Gastrocnemius medialis (tissue), 4 donors: ENCODE data around the gene ACACA. TPM values are rescaled to one million over a fixed set of nuclear protein-coding genes. Genes with fewer than 3 reads are reported as not detected.

Experiments
- ATAC-seq, 2 donors: fragments of 150-250 bp; one replicate each; pipeline ENCODE4 v1.9.1; 2016
- DNase-seq, 2 donors: peaks; one replicate each; pipeline ENCODE4 v3.0.0-alpha.2; 2019
- H3K27ac ChIP-seq, 4 donors: fragments of 200-600 bp; sonication (generic); 1 replicate in 1 of 4; 2 replicates in 3 of 4; pipeline ENCODE4 v1.5.1; 2016 to 2018; ENCODE audit warnings: mild to moderate bottlenecking in 2 of 4, moderate library complexity in 1 of 4
- H3K27me3 ChIP-seq, 3 donors: fragments of 200-600 bp; sonication (generic) in 2 of 3; 1 replicate in 1 of 3; 2 replicates in 2 of 3; pipeline versions ENCODE4 v1.5.1 to v1.6.0; 2016 to 2019; ENCODE audit warnings: mild to moderate bottlenecking in 1 of 3, moderate library complexity in 1 of 3
- H3K36me3 ChIP-seq, 2 donors: fragments of 200-600 bp; sonication (generic) in 1 of 2; one replicate each; pipeline ENCODE4 v1.5.1; 2017 to 2018
- H3K4me1 ChIP-seq, 2 donors: fragments of 200-600 bp; sonication (generic) in 1 of 2; one replicate each; pipeline ENCODE4 v1.5.1; 2016 to 2017; ENCODE audit warnings: mild to moderate bottlenecking in 2 of 2
- H3K4me3 ChIP-seq, 4 donors: fragments of 200-600 bp; sonication (generic) in 3 of 4; 1 replicate in 1 of 4; 2 replicates in 3 of 4; pipeline ENCODE4 v1.5.1; 2016 to 2019; ENCODE audit warnings: mild to moderate bottlenecking in 2 of 4
- H3K9me3 ChIP-seq, 3 donors: fragments of 200-600 bp; sonication (generic) in 2 of 3; 1 replicate in 1 of 3; 2 replicates in 2 of 3; pipeline ENCODE4 v1.5.1; 2016 to 2019
- POLR2A ChIP-seq, 2 donors: fragments of 450-650 bp; IDR thresholded peaks; one replicate each; pipeline ENCODE4 v1.6.1; 2017; ENCODE audit warnings: antibody characterized with exemption in 2 of 2, mild to moderate bottlenecking in 2 of 2, moderate library complexity in 2 of 2
- in situ Hi-C, 4 donors: fragments of 200-750 bp; cut with MboI; loops; one replicate each; pipeline versions ENCODE4 v1.15.0 to v1.8.0; 2017; ENCODE audit warnings: low sequenced_read_pairs in 4 of 4
- intact Hi-C: fragments of 100-400 bp; cut with DNase I; formaldehyde crosslinking; loops from one replicate; pipeline ENCODE4 v1.15.1; 2023; ENCODE audit warnings: low total_unique reads
- total RNA-seq, 4 donors: library from RNA; depleted of rRNA; stranded (reverse); fragments of >200 nt; gene quantifications; one replicate each; pipeline versions ENCODE4 v1.1.0 to v1.2.3, GENCODE V29; 2016
- TF ChIP-seq, protein P1 (sequence below), 5 experiments: fragments of 450-650 bp in 3 of 5; fragments of 200-600 bp in 2 of 5; sonication (generic) in 2 of 5; IDR thresholded peaks in 4 of 5; conservative IDR thresholded peaks in 1 of 5; 1 replicate in 4 of 5; 2 replicates in 1 of 5; pipeline ENCODE4 v1.5.1; 2016 to 2019; ENCODE audit warnings: antibody characterized with exemption in 5 of 5, mild to moderate bottlenecking in 3 of 5, moderate library complexity in 3 of 5

The ACACA gene
- total RNA-seq, 4 donors from 2014 or later, result 13.4 to 28.9 (median 18.9) TPM

DNA sequence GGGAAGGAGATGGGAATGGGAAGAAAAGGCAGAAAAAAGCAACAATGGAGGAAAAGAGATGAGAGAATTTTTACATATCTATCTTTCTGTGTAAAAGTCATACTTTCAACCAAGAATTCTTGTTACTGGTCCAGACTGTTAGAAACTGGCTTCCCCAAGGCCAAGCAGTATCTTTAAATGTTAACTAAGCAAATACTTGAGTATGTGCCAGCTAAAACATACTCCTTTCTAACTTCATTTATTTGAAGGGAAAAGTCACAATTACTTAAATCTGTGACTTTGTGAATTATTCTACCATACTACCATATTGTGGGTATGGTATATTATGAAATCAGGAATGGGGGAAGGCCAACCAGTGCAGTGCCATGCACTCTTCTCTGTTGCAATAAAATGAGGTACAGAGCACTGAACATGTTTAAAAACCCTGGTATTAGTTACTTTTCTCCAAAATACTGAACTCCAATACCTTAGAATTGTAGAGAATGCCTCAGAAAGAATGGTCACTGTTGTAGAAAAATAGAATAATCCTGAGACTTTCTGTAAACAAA, 123.1 kb downstream of the ACACA start:
- no peak for DNase-seq
- TF ChIP-seq, protein P1, sequence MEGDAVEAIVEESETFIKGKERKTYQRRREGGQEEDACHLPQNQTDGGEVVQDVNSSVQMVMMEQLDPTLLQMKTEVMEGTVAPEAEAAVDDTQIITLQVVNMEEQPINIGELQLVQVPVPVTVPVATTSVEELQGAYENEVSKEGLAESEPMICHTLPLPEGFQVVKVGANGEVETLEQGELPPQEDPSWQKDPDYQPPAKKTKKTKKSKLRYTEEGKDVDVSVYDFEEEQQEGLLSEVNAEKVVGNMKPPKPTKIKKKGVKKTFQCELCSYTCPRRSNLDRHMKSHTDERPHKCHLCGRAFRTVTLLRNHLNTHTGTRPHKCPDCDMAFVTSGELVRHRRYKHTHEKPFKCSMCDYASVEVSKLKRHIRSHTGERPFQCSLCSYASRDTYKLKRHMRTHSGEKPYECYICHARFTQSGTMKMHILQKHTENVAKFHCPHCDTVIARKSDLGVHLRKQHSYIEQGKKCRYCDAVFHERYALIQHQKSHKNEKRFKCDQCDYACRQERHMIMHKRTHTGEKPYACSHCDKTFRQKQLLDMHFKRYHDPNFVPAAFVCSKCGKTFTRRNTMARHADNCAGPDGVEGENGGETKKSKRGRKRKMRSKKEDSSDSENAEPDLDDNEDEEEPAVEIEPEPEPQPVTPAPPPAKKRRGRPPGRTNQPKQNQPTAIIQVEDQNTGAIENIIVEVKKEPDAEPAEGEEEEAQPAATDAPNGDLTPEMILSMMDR (IDR thresholded peaks at IDR 0.05 in 4 of 5, conservative IDR thresholded peaks at IDR 0.05 in 1 of 5), result no peak
- no peak for TF ChIP-seq POLR2A (IDR thresholded peaks at IDR 0.05)
- Histone ChIP-seq H3K4me3 (no peak overlapping the region), H3K27me3 (no peaks in the 10 kb centered on the region), H3K27ac (no peak overlapping the region), H3K4me1 (no peaks in the 10 kb centered on the region), H3K36me3 (peaks cover 0 to 19% of the 10 kb centered on the region in 2 donors), H3K9me3 (no peaks in the 10 kb centered on the region)
- intact Hi-C loops, result no loop called here
- in situ Hi-C loops, result no loop called here
- ATAC-seq, result no peak

DNA sequence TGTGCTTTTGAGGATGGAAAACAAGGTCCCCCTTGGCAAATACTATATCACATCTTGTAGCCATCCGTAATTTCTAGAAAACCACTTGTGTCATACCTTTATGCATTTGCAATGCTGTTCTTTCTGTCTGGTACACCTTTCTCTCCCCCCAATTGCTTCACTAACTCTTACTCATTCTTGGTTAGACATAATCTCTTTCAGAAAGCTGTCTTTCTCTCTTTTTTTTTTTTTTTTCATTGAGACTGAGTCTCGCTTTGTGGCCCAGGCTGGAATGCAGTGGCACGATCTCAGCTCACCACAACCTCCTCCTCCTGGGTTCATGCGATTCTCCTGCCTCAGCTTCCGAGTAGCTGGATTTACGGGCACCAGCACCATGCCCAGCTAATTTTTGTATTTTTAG, 125.8 kb downstream of the ACACA start:
- H3K4me3 ChIP-seq, result no peak overlapping the region
- intact Hi-C loops (no loop called here), in situ Hi-C loops (no loop called here)
- H3K4me1 ChIP-seq, result no peaks in the 10 kb centered on the region
- TF ChIP-seq, protein P1 (IDR thresholded peaks at IDR 0.05 in 4 of 5, conservative IDR thresholded peaks at IDR 0.05 in 1 of 5), result no peak
- TF ChIP-seq POLR2A (IDR thresholded peaks at IDR 0.05), result no peak
- H3K36me3 ChIP-seq, result peaks cover 0 to 19% of the 10 kb centered on the region in 2 donors
- H3K27me3 ChIP-seq, result no peaks in the 10 kb centered on the region
- no peak overlapping the region for H3K27ac ChIP-seq
- H3K9me3 ChIP-seq, result no peaks in the 10 kb centered on the region
- ATAC-seq, result no peak
- no peak for DNase-seq

DNA sequence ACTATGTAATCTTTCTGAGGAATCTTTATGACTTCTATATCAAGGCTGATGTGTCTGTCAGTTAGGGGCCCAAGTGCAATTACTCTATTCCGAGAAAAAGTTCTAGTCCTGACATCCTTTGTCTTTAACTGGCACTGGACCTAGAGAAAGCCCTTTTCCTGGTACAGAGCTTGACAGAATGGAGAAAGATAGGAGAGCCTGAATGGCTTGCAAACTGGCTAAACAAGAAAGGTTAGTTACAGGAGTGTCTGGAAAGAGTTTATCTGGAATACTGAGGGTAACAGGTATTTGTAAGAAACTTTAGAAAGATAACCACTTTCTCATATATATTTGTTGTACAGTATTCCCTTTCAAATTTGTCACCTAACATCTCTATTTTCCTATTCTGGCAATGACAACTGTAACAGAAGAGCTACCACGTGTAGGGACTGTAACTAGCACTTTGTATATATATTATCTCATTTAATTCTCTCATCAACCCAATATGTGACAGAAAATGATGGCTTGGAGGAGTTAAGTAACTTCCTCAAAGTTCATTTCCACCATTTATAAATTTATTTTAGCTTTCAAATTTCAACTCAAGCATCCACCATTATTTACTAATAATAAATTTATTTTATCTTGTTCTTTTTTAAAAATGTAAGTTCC, 128.3 kb downstream of the ACACA start:
- peaks cover 0 to 33% of the 10 kb centered on the region in 2 donors for H3K36me3 ChIP-seq
- intact Hi-C loops (no loop called here), in situ Hi-C loops (no loop called here)
- H3K4me1 ChIP-seq, result no peaks in the 10 kb centered on the region
- H3K9me3 ChIP-seq, result no peaks in the 10 kb centered on the region
- no peaks in the 10 kb centered on the region for H3K27me3 ChIP-seq
- no peak overlapping the region for H3K27ac ChIP-seq
- no peak for ATAC-seq
- TF ChIP-seq, protein P1 (IDR thresholded peaks at IDR 0.05 in 4 of 5, conservative IDR thresholded peaks at IDR 0.05 in 1 of 5), result no peak
- TF ChIP-seq POLR2A (IDR thresholded peaks at IDR 0.05), result no peak
- no peak for DNase-seq
- no peak overlapping the region for H3K4me3 ChIP-seq

DNA sequence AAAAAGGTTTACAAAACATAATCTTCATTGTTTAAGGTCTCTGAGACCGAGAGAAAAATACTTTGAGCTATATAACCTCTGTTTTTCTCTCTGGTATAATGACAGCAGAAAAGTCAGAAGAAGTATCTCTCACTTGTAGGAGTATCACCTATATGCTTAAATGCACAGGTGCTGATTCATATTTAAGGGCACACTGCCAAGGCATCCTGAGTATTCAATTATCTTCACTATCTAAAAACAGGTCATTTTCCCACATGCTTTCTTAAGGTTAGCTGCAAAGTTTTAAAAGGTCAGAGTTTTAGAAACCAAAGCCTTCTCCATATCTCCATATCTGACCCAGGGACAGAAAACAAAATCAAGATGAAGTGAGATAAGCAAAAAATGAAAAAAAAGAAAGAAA, 130.2 kb downstream of the ACACA start:
- in situ Hi-C loops, result no loop called here

More for the DNA sequence above, 130.2 kb downstream of the ACACA start:
- Histone ChIP-seq H3K27me3 (no peaks in the 10 kb centered on the region), H3K4me1 (no peaks in the 10 kb centered on the region), H3K9me3 (no peaks in the 10 kb centered on the region), H3K27ac (no peak overlapping the region), H3K36me3 (peaks cover 0 to 22% of the 10 kb centered on the region in 2 donors), H3K4me3 (no peak overlapping the region)
- intact Hi-C loops, result no loop called here
- TF ChIP-seq, protein P1 (IDR thresholded peaks at IDR 0.05 in 4 of 5, conservative IDR thresholded peaks at IDR 0.05 in 1 of 5), result no peak
- DNase-seq (no peak), ATAC-seq (no peak)
